GM18873 (cell line): ENCODE data around the gene DDIT4L.
"Not testable (repeated sequence)": the region's sequence is repeated elsewhere in the genome, so short reads cannot be mapped to it uniquely, and the experiment has no call there.

Experiments used
- ATAC-seq: cut with Tn5 transposase; IDR thresholded peaks from one replicate; pipeline ENCODE4 v1.9.1; 2021; ENCODE audit warnings: mild to moderate bottlenecking, moderate library complexity, moderate number of reproducible peaks; ENCODE audit not compliant: unreplicated experiment, low FRiP score

The DDIT4L gene

GRCh38 chr4:100168521-100168920 lies 21.7 kb downstream of the DDIT4L start:
- ATAC-seq, result no peak

- ATAC-seq, result no peak
Observed at GRCh38 chr4:100166297-100167039, 23.8 kb downstream of the DDIT4L start.

- no peak for ATAC-seq
Observed at GRCh38 chr4:100165809-100166208, 24.5 kb downstream of the DDIT4L start.

GRCh38 chr4:100164808-100165760 lies 25.2 kb downstream of the DDIT4L start:
- no peak for ATAC-seq

GRCh38 chr4:100162027-100162685 lies 28.1 kb downstream of the DDIT4L start:
- ATAC-seq, result peak; percentile 83

GRCh38 chr4:100149190-100149589 lies 41.1 kb downstream of the DDIT4L start:
- ATAC-seq, result no peak

- no peak for ATAC-seq
Observed at GRCh38 chr4:100147684-100148083, 42.6 kb downstream of the DDIT4L start.

- no peak for ATAC-seq
Observed at GRCh38 chr4:100147198-100147597, 43.1 kb downstream of the DDIT4L start.

- no peak for ATAC-seq
Observed at GRCh38 chr4:100146756-100147155, 43.5 kb downstream of the DDIT4L start.

GRCh38 chr4:100137320-100137719 lies 52.9 kb downstream of the DDIT4L start:
- not testable (repeated sequence) for ATAC-seq
